Measurements from ENCODE around the gene CAPN6. TPM values are rescaled to one million over a fixed set of nuclear protein-coding genes. Genes with fewer than 3 reads are reported as not detected.

Gene CAPN6, protein sequence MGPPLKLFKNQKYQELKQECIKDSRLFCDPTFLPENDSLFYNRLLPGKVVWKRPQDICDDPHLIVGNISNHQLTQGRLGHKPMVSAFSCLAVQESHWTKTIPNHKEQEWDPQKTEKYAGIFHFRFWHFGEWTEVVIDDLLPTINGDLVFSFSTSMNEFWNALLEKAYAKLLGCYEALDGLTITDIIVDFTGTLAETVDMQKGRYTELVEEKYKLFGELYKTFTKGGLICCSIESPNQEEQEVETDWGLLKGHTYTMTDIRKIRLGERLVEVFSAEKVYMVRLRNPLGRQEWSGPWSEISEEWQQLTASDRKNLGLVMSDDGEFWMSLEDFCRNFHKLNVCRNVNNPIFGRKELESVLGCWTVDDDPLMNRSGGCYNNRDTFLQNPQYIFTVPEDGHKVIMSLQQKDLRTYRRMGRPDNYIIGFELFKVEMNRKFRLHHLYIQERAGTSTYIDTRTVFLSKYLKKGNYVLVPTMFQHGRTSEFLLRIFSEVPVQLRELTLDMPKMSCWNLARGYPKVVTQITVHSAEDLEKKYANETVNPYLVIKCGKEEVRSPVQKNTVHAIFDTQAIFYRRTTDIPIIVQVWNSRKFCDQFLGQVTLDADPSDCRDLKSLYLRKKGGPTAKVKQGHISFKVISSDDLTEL
- total RNA-seq = not detected
- 0.03 TPM for polyA plus RNA-seq (2013, experiment 1 of 2)
- 12.0 TPM for polyA plus RNA-seq (2013, experiment 2 of 2)
- total RNA-seq = 0 to 0.09 (median 0) reads per million in 172 experiments

DNA sequence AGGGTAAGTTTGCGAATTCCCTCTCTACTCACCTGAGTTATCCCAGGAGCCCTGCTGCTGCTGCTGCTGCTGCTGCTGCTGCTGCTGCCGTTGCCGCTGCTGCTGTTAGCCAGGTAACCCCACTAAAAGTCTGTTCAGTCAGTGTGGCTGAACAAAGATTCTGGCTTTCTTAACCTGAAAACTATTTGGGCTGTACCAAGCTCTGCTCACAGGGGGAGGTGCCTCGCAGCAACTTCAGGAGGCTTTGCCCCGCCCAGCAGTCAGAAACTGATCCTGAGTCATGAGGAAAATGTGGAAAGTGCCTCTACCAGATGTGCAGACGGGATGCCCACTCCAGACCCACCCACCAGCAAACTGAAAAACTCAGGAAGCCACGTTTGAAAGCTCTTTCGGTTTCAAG is at the start of gene CAPN6:
CAPN6 (minus strand) TSS at position 145 of the 400 bp plus-strand sequence. CDS start 6,547 bp downstream, outside the sequence.
- CTCF ChIA-PET = interaction anchor here (1.4 kb wide), 1 partner anchor 26 kb away, joined by 3 read pairs; no protein-coding TSS in a partner anchor
- Histone ChIP-seq H3K27ac (ENCODE audit: low read depth in 1 of 2, low read length in 2 of 2) (no peak within 1 kb of the TSS), H3K4me1 (ENCODE audit: insufficient read depth, low read length) (no peaks in the 10 kb centered on the region), H3K9me3 (ENCODE audit: control insufficient read depth in 1 of 2, insufficient read depth in 1 of 2, low read length in 2 of 2) (no peaks in the 10 kb centered on the region), H3K4me3 (ENCODE audit: low read length) (no peak within 1 kb of the TSS), H3K36me3 (ENCODE audit: insufficient read depth, low read length) (no peaks in the 10 kb centered on the region), H3K27me3 (ENCODE audit: control insufficient read depth in 1 of 2, insufficient read depth in 2 of 2, low read length in 2 of 2) (peaks cover 0 to 4% of the 10 kb centered on the region in 2 experiments)
- ATAC-seq (ENCODE audit: poor library complexity) = no peak
- TF ChIP-seq, protein P1, sequence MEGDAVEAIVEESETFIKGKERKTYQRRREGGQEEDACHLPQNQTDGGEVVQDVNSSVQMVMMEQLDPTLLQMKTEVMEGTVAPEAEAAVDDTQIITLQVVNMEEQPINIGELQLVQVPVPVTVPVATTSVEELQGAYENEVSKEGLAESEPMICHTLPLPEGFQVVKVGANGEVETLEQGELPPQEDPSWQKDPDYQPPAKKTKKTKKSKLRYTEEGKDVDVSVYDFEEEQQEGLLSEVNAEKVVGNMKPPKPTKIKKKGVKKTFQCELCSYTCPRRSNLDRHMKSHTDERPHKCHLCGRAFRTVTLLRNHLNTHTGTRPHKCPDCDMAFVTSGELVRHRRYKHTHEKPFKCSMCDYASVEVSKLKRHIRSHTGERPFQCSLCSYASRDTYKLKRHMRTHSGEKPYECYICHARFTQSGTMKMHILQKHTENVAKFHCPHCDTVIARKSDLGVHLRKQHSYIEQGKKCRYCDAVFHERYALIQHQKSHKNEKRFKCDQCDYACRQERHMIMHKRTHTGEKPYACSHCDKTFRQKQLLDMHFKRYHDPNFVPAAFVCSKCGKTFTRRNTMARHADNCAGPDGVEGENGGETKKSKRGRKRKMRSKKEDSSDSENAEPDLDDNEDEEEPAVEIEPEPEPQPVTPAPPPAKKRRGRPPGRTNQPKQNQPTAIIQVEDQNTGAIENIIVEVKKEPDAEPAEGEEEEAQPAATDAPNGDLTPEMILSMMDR (IDR thresholded peaks at IDR 0.05) = no peak
- intact Hi-C loops (cut with DNase I, micrococcal nuclease) = no loop called here
- Mint-ChIP-seq H3K9me3 (no peaks in the 10 kb centered on the region), H3K27me3 (peaks cover 4% of the 10 kb centered on the region), H3K27ac (no peak within 1 kb of the TSS), H3K4me3 (no peak within 1 kb of the TSS), H3K36me3 (ENCODE audit: low read depth) (no peaks in the 10 kb centered on the region), H3K4me1 (ENCODE audit: low read depth) (no peaks in the 10 kb centered on the region)
- no peak for DNase-seq
- POLR2A ChIA-PET = no interaction called here

DNA sequence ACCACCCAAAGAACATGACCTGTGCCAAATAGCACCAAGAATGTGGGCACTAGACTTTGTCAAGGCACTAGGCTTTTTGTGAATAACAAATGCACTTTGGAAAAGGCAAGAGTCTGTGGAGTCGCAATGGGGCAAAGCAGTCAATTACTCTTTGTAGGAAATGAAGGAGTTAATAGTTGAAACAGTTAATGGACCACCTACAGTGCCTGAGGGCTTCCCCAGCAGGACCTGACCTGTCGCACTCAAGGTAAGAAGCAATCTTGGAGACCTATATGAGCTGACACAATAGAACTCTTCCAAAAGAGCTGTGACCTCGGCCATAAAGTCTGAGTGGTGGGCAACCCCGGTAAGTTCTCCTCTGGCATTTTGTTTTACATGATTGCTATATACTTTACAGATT is 49.2 kb upstream of the CAPN6 start:
- Histone ChIP-seq H3K27ac (ENCODE audit: low read depth in 1 of 2, low read length in 2 of 2) (no peak overlapping the region), H3K4me1 (ENCODE audit: insufficient read depth, low read length) (no peaks in the 10 kb centered on the region), H3K9me3 (ENCODE audit: control insufficient read depth in 1 of 2, insufficient read depth in 1 of 2, low read length in 2 of 2) (no peaks in the 10 kb centered on the region), H3K27me3 (ENCODE audit: control insufficient read depth in 1 of 2, insufficient read depth in 2 of 2, low read length in 2 of 2) (peaks cover 0 to 3% of the 10 kb centered on the region in 2 experiments), H3K4me3 (ENCODE audit: low read length) (no peak overlapping the region), H3K36me3 (ENCODE audit: insufficient read depth, low read length) (no peaks in the 10 kb centered on the region)
- H3K36me3 Mint-ChIP-seq (ENCODE audit: low read depth) = no peaks in the 10 kb centered on the region
- TF ChIP-seq, protein P1 (IDR thresholded peaks at IDR 0.05) = no peak
- DNase-seq (no peak), ATAC-seq (ENCODE audit: poor library complexity) (no peak)
- ChIA-PET POLR2A (no interaction called here), CTCF (no interaction called here)
- intact Hi-C loops (cut with DNase I, micrococcal nuclease) = no loop called here
- no peak overlapping the region for H3K27ac Mint-ChIP-seq
- no peak overlapping the region for H3K4me3 Mint-ChIP-seq
- H3K9me3 Mint-ChIP-seq = no peaks in the 10 kb centered on the region
- peaks cover 5% of the 10 kb centered on the region for H3K27me3 Mint-ChIP-seq
- H3K4me1 Mint-ChIP-seq (ENCODE audit: low read depth) = no peaks in the 10 kb centered on the region

GRCh38 chrX:111318901-111319300 is 48.6 kb upstream of the CAPN6 start:
- Histone ChIP-seq H3K27me3 (ENCODE audit: control insufficient read depth in 1 of 2, insufficient read depth in 2 of 2, low read length in 2 of 2) (peaks cover 0 to 3% of the 10 kb centered on the region in 2 experiments), H3K27ac (ENCODE audit: low read depth in 1 of 2, low read length in 2 of 2) (no peak overlapping the region), H3K4me1 (ENCODE audit: insufficient read depth, low read length) (no peaks in the 10 kb centered on the region), H3K9me3 (ENCODE audit: control insufficient read depth in 1 of 2, insufficient read depth in 1 of 2, low read length in 2 of 2) (no peaks in the 10 kb centered on the region), H3K36me3 (ENCODE audit: insufficient read depth, low read length) (no peaks in the 10 kb centered on the region), H3K4me3 (ENCODE audit: low read length) (no peak overlapping the region)
- no peak for ATAC-seq (ENCODE audit: poor library complexity)
- Mint-ChIP-seq H3K27ac (no peak overlapping the region), H3K27me3 (peaks cover 3% of the 10 kb centered on the region), H3K4me3 (no peak overlapping the region), H3K36me3 (ENCODE audit: low read depth) (no peaks in the 10 kb centered on the region), H3K9me3 (peaks cover 2% of the 10 kb centered on the region), H3K4me1 (ENCODE audit: low read depth) (no peaks in the 10 kb centered on the region)
- ChIA-PET CTCF (no interaction called here), POLR2A (no interaction called here)
- intact Hi-C loops (cut with DNase I, micrococcal nuclease) = no loop called here
- DNase-seq = no peak
- TF ChIP-seq, protein P1 (IDR thresholded peaks at IDR 0.05) = no peak
